ENCODE results near the gene ATG16L1.

The ATG16L1 gene

GRCh38 chr2:233209533-233210171 is 41.8 kb upstream of the ATG16L1 start:
- DNase-seq (ENCODE audit: low read depth) = no peak
- H3K4me3 ChIP-seq (ENCODE audit: control insufficient read depth, low read depth, low read length) = no peak overlapping the region
- no peak for TF ChIP-seq CTCF (conservative IDR thresholded peaks at IDR 0.05; ENCODE audit: control insufficient read depth, insufficient read depth, low read depth, low read length)

- DNase-seq (ENCODE audit: low read depth) = no peak
- no peak overlapping the region for H3K4me3 ChIP-seq (ENCODE audit: control insufficient read depth, low read depth, low read length)
- no peak for TF ChIP-seq CTCF (conservative IDR thresholded peaks at IDR 0.05; ENCODE audit: control insufficient read depth, insufficient read depth, low read depth, low read length)
These were observed 41.2 kb upstream of the ATG16L1 start for GRCh38 chr2:233210281-233210680.

- no peak overlapping the region for H3K4me3 ChIP-seq (ENCODE audit: control insufficient read depth, low read depth, low read length)
- TF ChIP-seq CTCF (conservative IDR thresholded peaks at IDR 0.05; ENCODE audit: control insufficient read depth, insufficient read depth, low read depth, low read length) = no peak
- peak; percentile 90 for DNase-seq (ENCODE audit: low read depth)
These were observed 40.5 kb upstream of the ATG16L1 start for GRCh38 chr2:233210843-233211547.

DNA sequence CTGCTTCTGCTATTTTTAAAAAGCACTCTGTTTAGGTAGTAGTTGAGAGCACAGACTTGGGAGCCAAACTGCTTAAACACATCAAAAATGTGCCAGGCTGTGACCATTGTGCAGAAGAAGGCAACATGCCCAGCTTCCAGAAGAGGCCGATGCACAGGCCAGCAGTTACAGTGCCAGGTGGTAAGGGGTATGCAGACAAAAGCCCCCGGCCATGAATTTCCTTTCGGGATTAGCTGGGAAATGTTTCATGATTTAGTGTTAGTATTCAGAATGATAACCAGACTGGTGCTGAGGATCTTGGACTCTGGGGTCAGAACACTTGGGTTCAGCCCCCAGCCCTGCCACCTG is 40.0 kb upstream of the ATG16L1 start:
- H3K4me3 ChIP-seq (ENCODE audit: control insufficient read depth, low read depth, low read length) = no peak overlapping the region
- DNase-seq (ENCODE audit: low read depth) = no peak
- no peak for TF ChIP-seq CTCF (conservative IDR thresholded peaks at IDR 0.05; ENCODE audit: control insufficient read depth, insufficient read depth, low read depth, low read length)

DNA sequence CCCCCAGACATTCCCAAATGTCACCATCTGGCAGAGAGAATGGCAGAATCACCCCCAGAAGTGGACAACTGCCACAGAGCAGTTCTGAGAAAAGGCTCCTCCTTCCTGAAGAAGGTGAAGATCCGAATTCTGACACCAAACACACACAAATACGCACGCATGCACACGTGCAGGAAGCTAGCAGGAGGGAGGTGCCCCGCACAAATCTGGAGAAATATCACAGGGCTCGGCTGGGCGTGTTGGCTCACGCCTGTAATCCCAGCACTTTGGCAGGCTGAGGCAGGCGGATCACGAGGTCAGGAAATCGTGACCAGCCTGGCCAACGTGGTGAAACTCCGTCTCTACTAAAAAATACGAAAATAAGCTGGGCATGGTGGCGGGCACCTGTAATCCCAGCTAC is 38.5 kb upstream of the ATG16L1 start:
- H3K4me3 ChIP-seq (ENCODE audit: control insufficient read depth, low read depth, low read length) = no peak overlapping the region
- DNase-seq (ENCODE audit: low read depth) = no peak
- no peak for TF ChIP-seq CTCF (conservative IDR thresholded peaks at IDR 0.05; ENCODE audit: control insufficient read depth, insufficient read depth, low read depth, low read length)

GRCh38 chr2:233213975-233214374 is 37.5 kb upstream of the ATG16L1 start:
- TF ChIP-seq CTCF (conservative IDR thresholded peaks at IDR 0.05; ENCODE audit: control insufficient read depth, insufficient read depth, low read depth, low read length) = no peak
- DNase-seq (ENCODE audit: low read depth) = no peak
- H3K4me3 ChIP-seq (ENCODE audit: control insufficient read depth, low read depth, low read length) = no peak overlapping the region
